Erythroblast (primary cell): ENCODE data around the gene FOXE3.

Experiments
- GATA1 ChIP-seq: IDR thresholded peaks from 2 replicates; pipeline ENCODE4 v1.6.1; 2011; ENCODE audit warnings: low read depth, mild to moderate bottlenecking, control low read depth, low read length, moderate library complexity
- POLR2A ChIP-seq: IDR thresholded peaks from 2 replicates; pipeline ENCODE4 v1.6.1; 2011; ENCODE audit warnings: mild to moderate bottlenecking, low read length

GRCh38 chr1:47443530-47444296 is 27.6 kb downstream of the FOXE3 start:
- no peak for TF ChIP-seq POLR2A
- TF ChIP-seq GATA1, result no peak
